Nephron progenitor cell (in vitro differentiated cells): ENCODE data around the gene ATOH7.

ENCODE experiments used
- DNase-seq: peaks from one replicate; pipeline ENCODE4 v3.0.0; 2021
- H3K27ac Mint-ChIP-seq: 2 replicates; pipeline ENCODE4 v1.8.0; 2021; ENCODE audit warnings: mild to moderate bottlenecking, moderate library complexity, mixed read lengths
- H3K27me3 Mint-ChIP-seq: 2 replicates; pipeline ENCODE4 v1.8.0; 2021; ENCODE audit warnings: mild to moderate bottlenecking, low read depth, mixed read lengths; ENCODE audit not compliant: poor library complexity
- H3K36me3 Mint-ChIP-seq: 2 replicates; pipeline ENCODE4 v1.8.0; 2021; ENCODE audit warnings: low read depth, mixed read lengths
- H3K4me1 Mint-ChIP-seq: 2 replicates; pipeline ENCODE4 v1.8.0; 2021; ENCODE audit warnings: mixed read lengths
- H3K4me3 Mint-ChIP-seq: 2 replicates; pipeline ENCODE4 v1.8.0; 2021; ENCODE audit warnings: mild to moderate bottlenecking, moderate library complexity, mixed read lengths
- H3K9me3 Mint-ChIP-seq: 2 replicates; pipeline ENCODE4 v1.8.0; 2021; ENCODE audit warnings: mild to moderate bottlenecking, moderate library complexity, mixed read lengths
- CTCF ChIP-seq: fragments of 200-600 bp; sonication (generic); IDR thresholded peaks from 2 replicates; pipeline ENCODE4 v1.5.0; 2021; ENCODE audit warnings: antibody characterized with exemption

The ATOH7 gene

GRCh38 chr10:68233046-68233445 lies 1.1 kb upstream of the ATOH7 start:
- H3K27ac Mint-ChIP-seq = no peak overlapping the region
- no peak for DNase-seq
- no peak for TF ChIP-seq CTCF
- H3K36me3 Mint-ChIP-seq = no peaks in the 10 kb centered on the region
- H3K4me1 Mint-ChIP-seq = peaks cover 13% of the 10 kb centered on the region
- H3K9me3 Mint-ChIP-seq = no peaks in the 10 kb centered on the region
- H3K27me3 Mint-ChIP-seq = peaks cover 54% of the 10 kb centered on the region
- H3K4me3 Mint-ChIP-seq = no peak overlapping the region

DNA sequence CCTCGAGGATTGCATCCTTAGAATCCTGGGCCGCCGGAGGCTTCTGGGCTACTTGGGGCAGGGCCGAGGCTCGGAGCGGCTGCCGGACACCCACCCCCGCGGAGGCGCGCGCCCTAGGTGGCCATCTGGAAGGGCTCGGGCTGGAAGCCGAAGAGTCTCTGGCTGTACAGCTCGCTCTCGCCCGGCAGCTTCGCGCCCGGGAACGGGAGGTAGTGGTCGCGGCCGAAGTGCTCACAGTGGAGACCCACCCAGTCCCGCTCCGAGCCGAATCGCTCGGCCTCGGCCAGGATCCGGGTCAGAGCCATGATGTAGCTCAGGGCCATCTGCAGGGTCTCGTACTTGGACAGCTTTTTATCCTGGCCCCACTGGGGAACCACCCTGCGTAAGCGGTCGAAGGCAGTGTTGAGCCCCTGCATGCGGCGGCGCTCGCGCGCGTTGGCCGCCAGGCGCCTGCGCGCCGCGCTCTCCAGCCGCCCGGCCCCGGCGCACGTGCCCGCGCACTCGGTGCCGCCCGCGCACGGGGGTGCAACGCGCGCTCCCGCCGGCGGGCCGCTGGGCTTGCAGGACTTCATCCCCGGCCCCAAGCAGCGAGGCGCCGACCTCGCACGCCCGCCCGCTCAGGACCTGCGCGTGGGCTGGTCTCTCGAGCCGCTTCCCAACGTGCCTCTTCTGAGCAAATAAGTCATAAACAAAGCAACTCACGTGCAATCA lies 652 bp downstream of the ATOH7 start:
- no peaks in the 10 kb centered on the region for H3K9me3 Mint-ChIP-seq
- H3K27me3 Mint-ChIP-seq = peaks cover 50% of the 10 kb centered on the region
- H3K4me1 Mint-ChIP-seq = peaks cover 13% of the 10 kb centered on the region
- H3K4me3 Mint-ChIP-seq = peak overlapping the region; percentile 89
- peak overlapping the region; percentile 32 for H3K27ac Mint-ChIP-seq
- no peak for TF ChIP-seq CTCF
- peak; percentile 80 for DNase-seq
- no peaks in the 10 kb centered on the region for H3K36me3 Mint-ChIP-seq

GRCh38 chr10:68230268-68230667 lies 1.6 kb downstream of the ATOH7 start:
- TF ChIP-seq CTCF = no peak
- Mint-ChIP-seq H3K4me3 (peak overlapping the region; percentile 89), H3K36me3 (no peaks in the 10 kb centered on the region), H3K9me3 (no peaks in the 10 kb centered on the region), H3K27me3 (peaks cover 44% of the 10 kb centered on the region), H3K4me1 (peaks cover 13% of the 10 kb centered on the region), H3K27ac (no peak overlapping the region)
- no peak for DNase-seq

DNA sequence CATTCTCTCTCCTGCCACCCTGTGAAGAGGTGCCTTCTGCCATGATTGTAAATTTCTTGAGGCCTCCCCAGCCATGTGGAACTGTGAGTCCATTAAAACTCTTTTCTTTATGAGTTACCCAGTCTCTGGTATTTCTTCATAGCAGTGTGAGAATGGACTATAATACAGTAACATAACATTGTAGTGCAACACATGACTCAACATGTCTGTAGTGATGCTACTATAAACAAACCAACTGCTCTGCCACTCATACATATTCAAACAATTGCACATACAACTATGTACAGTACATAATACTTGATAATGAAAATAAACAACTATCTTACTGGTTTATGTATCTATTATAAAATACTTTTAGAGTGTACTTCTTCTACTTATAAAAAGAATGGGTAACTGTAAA lies 7.1 kb downstream of the ATOH7 start:
- peak overlapping the region; percentile 96 for H3K27ac Mint-ChIP-seq
- TF ChIP-seq CTCF = no peak
- H3K36me3 Mint-ChIP-seq = no peaks in the 10 kb centered on the region
- no peak overlapping the region for H3K4me3 Mint-ChIP-seq
- DNase-seq = no peak
- peaks cover 19% of the 10 kb centered on the region for H3K27me3 Mint-ChIP-seq
- peaks cover 7% of the 10 kb centered on the region for H3K4me1 Mint-ChIP-seq
- no peaks in the 10 kb centered on the region for H3K9me3 Mint-ChIP-seq

GRCh38 chr10:68223535-68224165 lies 8.3 kb downstream of the ATOH7 start:
- Mint-ChIP-seq H3K9me3 (no peaks in the 10 kb centered on the region), H3K27ac (no peak overlapping the region), H3K4me3 (no peak overlapping the region), H3K4me1 (peaks cover 7% of the 10 kb centered on the region), H3K27me3 (peaks cover 15% of the 10 kb centered on the region), H3K36me3 (no peaks in the 10 kb centered on the region)
- no peak for TF ChIP-seq CTCF
- no peak for DNase-seq

DNA sequence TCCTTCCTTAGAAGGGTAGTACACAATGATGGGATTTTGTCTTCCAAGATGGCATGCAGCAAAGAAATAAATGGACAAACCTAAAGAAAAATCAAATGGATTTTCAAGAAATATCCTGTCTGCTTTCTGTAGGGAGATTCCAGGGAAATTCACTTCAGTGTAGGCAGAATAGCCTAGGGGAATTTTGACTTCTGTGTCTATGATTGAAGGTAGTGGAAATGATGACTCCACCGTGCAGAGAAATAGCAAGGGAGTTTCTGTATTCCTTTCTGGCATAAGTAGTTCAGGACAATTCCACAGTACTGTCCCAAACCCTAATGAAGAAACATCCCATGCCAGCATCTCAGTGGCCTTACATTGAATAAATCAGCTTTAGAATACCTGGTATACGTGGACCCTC lies 9.5 kb downstream of the ATOH7 start:
- no peak for DNase-seq
- H3K4me3 Mint-ChIP-seq = no peak overlapping the region
- no peaks in the 10 kb centered on the region for H3K36me3 Mint-ChIP-seq
- peaks cover 3% of the 10 kb centered on the region for H3K27me3 Mint-ChIP-seq
- H3K27ac Mint-ChIP-seq = no peak overlapping the region
- no peaks in the 10 kb centered on the region for H3K9me3 Mint-ChIP-seq
- TF ChIP-seq CTCF = no peak
- H3K4me1 Mint-ChIP-seq = peaks cover 7% of the 10 kb centered on the region
